Stimulated activated naive B cell treated with anti-CD40 and anti-IgM and Interleukin-4, amounts not matched to agents 10 μg/mL and 1 μg/mL and 100 μg/mL, for 72 hours (primary cell): ENCODE results near the gene POLA1.
"Not testable (repeated sequence)": the region's sequence is repeated elsewhere in the genome, so short reads cannot be mapped to it uniquely, and the experiment has no call there.

ENCODE experiments used
- ATAC-seq, 2 donors: fragments of 150-1000 bp; cut with Tn5 transposase; replicated peaks; 2 replicates each; pipeline ENCODE4 v1.10.0; 2021; ENCODE audit warnings: moderate library complexity in 1 of 2
- DNase-seq: peaks from one replicate; pipeline ENCODE4 v3.0.0; 2021
- H3K27ac Mint-ChIP-seq: one replicate; pipeline ENCODE4 v1.8.0; 2022; ENCODE audit warnings: mild to moderate bottlenecking, mixed read lengths
- H3K27me3 Mint-ChIP-seq, 2 donors: one replicate each; pipeline ENCODE4 v1.8.0; 2022; ENCODE audit warnings: mixed read lengths in 2 of 2
- H3K36me3 Mint-ChIP-seq, 2 donors: one replicate each; pipeline ENCODE4 v1.8.0; 2022; ENCODE audit warnings: mixed read lengths in 2 of 2, mild to moderate bottlenecking in 1 of 2
- H3K4me1 Mint-ChIP-seq, 2 donors: one replicate each; pipeline ENCODE4 v1.8.0; 2022; ENCODE audit warnings: mixed read lengths in 2 of 2, mild to moderate bottlenecking in 1 of 2
- H3K4me3 Mint-ChIP-seq, 2 donors: one replicate each; pipeline ENCODE4 v1.8.0; 2022; ENCODE audit warnings: mild to moderate bottlenecking in 2 of 2, mixed read lengths in 2 of 2, moderate library complexity in 1 of 2
- H3K9me3 Mint-ChIP-seq, 2 donors: one replicate each; pipeline ENCODE4 v1.8.0; 2022; ENCODE audit warnings: mixed read lengths in 2 of 2, mild to moderate bottlenecking in 1 of 2

Gene POLA1

GRCh38 chrX:24859211-24859841 lies 165.6 kb downstream of the POLA1 start:
- no peaks in the 10 kb centered on the region for H3K4me1 Mint-ChIP-seq
- no peaks in the 10 kb centered on the region for H3K9me3 Mint-ChIP-seq
- H3K36me3 Mint-ChIP-seq: peaks cover 7 to 15% of the 10 kb centered on the region in 2 donors
- ATAC-seq: no peak
- no peak overlapping the region for H3K4me3 Mint-ChIP-seq
- no peak overlapping the region for H3K27ac Mint-ChIP-seq
- DNase-seq: no peak
- no peaks in the 10 kb centered on the region for H3K27me3 Mint-ChIP-seq

GRCh38 chrX:24860140-24860539 lies 166.4 kb downstream of the POLA1 start:
- ATAC-seq (no peak), DNase-seq (no peak)
- Mint-ChIP-seq H3K4me3 (no peak overlapping the region), H3K27me3 (no peaks in the 10 kb centered on the region), H3K4me1 (no peaks in the 10 kb centered on the region), H3K9me3 (no peaks in the 10 kb centered on the region), H3K27ac (no peak overlapping the region), H3K36me3 (peaks cover 7 to 19% of the 10 kb centered on the region in 2 donors)

- Mint-ChIP-seq H3K4me1 (no peaks in the 10 kb centered on the region), H3K4me3 (no peak overlapping the region), H3K36me3 (peaks cover 7 to 19% of the 10 kb centered on the region in 2 donors), H3K9me3 (no peaks in the 10 kb centered on the region), H3K27me3 (no peaks in the 10 kb centered on the region), H3K27ac (no peak overlapping the region)
- ATAC-seq (no peak), DNase-seq (no peak)
Observed at GRCh38 chrX:24862343-24862742, 168.6 kb downstream of the POLA1 start.

GRCh38 chrX:24863779-24864178 lies 170.1 kb downstream of the POLA1 start:
- DNase-seq, H3K9me3 Mint-ChIP-seq, H3K4me1 Mint-ChIP-seq, H3K4me3 Mint-ChIP-seq, ATAC-seq, H3K27me3 Mint-ChIP-seq, H3K27ac Mint-ChIP-seq: not testable (repeated sequence)
- H3K36me3 Mint-ChIP-seq: peaks cover 12 to 21% of the 10 kb centered on the region in 2 donors

- ATAC-seq: no peak
- peaks cover 9 to 10% of the 10 kb centered on the region in 2 donors for H3K36me3 Mint-ChIP-seq
- DNase-seq: no peak
- no peak overlapping the region for H3K4me3 Mint-ChIP-seq
- H3K4me1 Mint-ChIP-seq: no peaks in the 10 kb centered on the region
- H3K27me3 Mint-ChIP-seq: no peaks in the 10 kb centered on the region
- H3K9me3 Mint-ChIP-seq: no peaks in the 10 kb centered on the region
- no peak overlapping the region for H3K27ac Mint-ChIP-seq
Observed at GRCh38 chrX:24870143-24870542, 176.4 kb downstream of the POLA1 start.

- Mint-ChIP-seq H3K27me3 (no peaks in the 10 kb centered on the region), H3K4me3 (no peak overlapping the region), H3K9me3 (no peaks in the 10 kb centered on the region), H3K27ac (no peak overlapping the region), H3K36me3 (peaks cover 3 to 4% of the 10 kb centered on the region in 2 donors), H3K4me1 (no peaks in the 10 kb centered on the region)
- ATAC-seq (no peak), DNase-seq (no peak)
Observed at GRCh38 chrX:24874604-24875247, 181.0 kb downstream of the POLA1 start.

GRCh38 chrX:24876530-24877287 lies 183.0 kb downstream of the POLA1 start:
- Mint-ChIP-seq H3K27ac (no peak overlapping the region), H3K36me3 (peaks cover 7 to 8% of the 10 kb centered on the region in 2 donors), H3K27me3 (peaks cover 0 to 3% of the 10 kb centered on the region in 2 donors), H3K9me3 (peaks cover 2 to 3% of the 10 kb centered on the region in 2 donors), H3K4me3 (no peak overlapping the region), H3K4me1 (peaks cover 0 to 3% of the 10 kb centered on the region in 2 donors)
- no peak for DNase-seq
- ATAC-seq: no peak

GRCh38 chrX:24877288-24877664 lies 183.6 kb downstream of the POLA1 start:
- no peak for ATAC-seq
- Mint-ChIP-seq H3K36me3 (peaks cover 9 to 12% of the 10 kb centered on the region in 2 donors), H3K9me3 (peaks cover 5% of the 10 kb centered on the region in 2 donors), H3K27me3 (peaks cover 0 to 6% of the 10 kb centered on the region in 2 donors), H3K4me1 (peaks cover 0 to 5% of the 10 kb centered on the region in 2 donors), H3K27ac (no peak overlapping the region), H3K4me3 (no peak overlapping the region)
- no peak for DNase-seq

GRCh38 chrX:24877854-24878650 lies 184.3 kb downstream of the POLA1 start:
- Mint-ChIP-seq H3K36me3 (peaks cover 9 to 14% of the 10 kb centered on the region in 2 donors), H3K4me1 (peaks cover 0 to 5% of the 10 kb centered on the region in 2 donors), H3K4me3 (no peak overlapping the region), H3K27ac (no peak overlapping the region), H3K27me3 (peaks cover 0 to 6% of the 10 kb centered on the region in 2 donors), H3K9me3 (peaks cover 5% of the 10 kb centered on the region in 2 donors)
- ATAC-seq (no peak), DNase-seq (no peak)

- Mint-ChIP-seq H3K9me3 (peaks cover 5% of the 10 kb centered on the region in 2 donors), H3K4me1 (peaks cover 0 to 5% of the 10 kb centered on the region in 2 donors), H3K27ac (no peak overlapping the region), H3K27me3 (peaks cover 0 to 6% of the 10 kb centered on the region in 2 donors), H3K36me3 (peaks cover 9 to 14% of the 10 kb centered on the region in 2 donors), H3K4me3 (no peak overlapping the region)
- DNase-seq (no peak), ATAC-seq (no peak)
Observed at GRCh38 chrX:24879679-24880078, 186.0 kb downstream of the POLA1 start.

GRCh38 chrX:24886916-24887315 lies 193.2 kb downstream of the POLA1 start:
- ATAC-seq (no peak), DNase-seq (no peak)
- Mint-ChIP-seq H3K27me3 (peaks cover 0 to under 1% of the 10 kb centered on the region in 2 donors), H3K9me3 (peaks cover 0 to under 1% of the 10 kb centered on the region in 2 donors), H3K4me3 (no peak overlapping the region), H3K36me3 (peaks cover 3 to 13% of the 10 kb centered on the region in 2 donors), H3K27ac (no peak overlapping the region), H3K4me1 (peaks cover 0 to under 1% of the 10 kb centered on the region in 2 donors)

GRCh38 chrX:24890677-24891076 lies 197.0 kb downstream of the POLA1 start:
- no peaks in the 10 kb centered on the region for H3K27me3 Mint-ChIP-seq
- no peaks in the 10 kb centered on the region for H3K9me3 Mint-ChIP-seq
- peaks cover 8 to 19% of the 10 kb centered on the region in 2 donors for H3K36me3 Mint-ChIP-seq
- no peak for DNase-seq
- no peaks in the 10 kb centered on the region for H3K4me1 Mint-ChIP-seq
- ATAC-seq: no peak
- H3K4me3 Mint-ChIP-seq: no peak overlapping the region
- no peak overlapping the region for H3K27ac Mint-ChIP-seq

- ATAC-seq (no peak), DNase-seq (no peak)
- H3K4me3 Mint-ChIP-seq: no peak overlapping the region
- no peak overlapping the region for H3K27ac Mint-ChIP-seq
- H3K36me3 Mint-ChIP-seq: peaks cover 19 to 32% of the 10 kb centered on the region in 2 donors
- no peaks in the 10 kb centered on the region for H3K9me3 Mint-ChIP-seq
- peaks cover 2 to 5% of the 10 kb centered on the region in 2 donors for H3K4me1 Mint-ChIP-seq
- H3K27me3 Mint-ChIP-seq: no peaks in the 10 kb centered on the region
Observed at GRCh38 chrX:24899391-24899790, 205.7 kb downstream of the POLA1 start.

- Mint-ChIP-seq H3K4me3 (no peak overlapping the region), H3K27me3 (no peaks in the 10 kb centered on the region), H3K9me3 (no peaks in the 10 kb centered on the region), H3K4me1 (peaks cover 2 to 5% of the 10 kb centered on the region in 2 donors), H3K36me3 (peaks cover 15 to 29% of the 10 kb centered on the region in 2 donors), H3K27ac (no peak overlapping the region)
- DNase-seq (no peak), ATAC-seq (no peak)
Observed at GRCh38 chrX:24900234-24900633, 206.5 kb downstream of the POLA1 start.
